ENCODE data around the gene CLK3. TPM values are rescaled to one million over a fixed set of nuclear protein-coding genes. Genes with fewer than 3 reads are reported as not detected.
A peak's percentile ranks its signal among the peaks of the same experiment; 100 is the strongest.

CLK3 gene
- polyA plus RNA-seq (2013) = 68.1 and 72.0 TPM in 2 replicates

GRCh38 chr15:74615508-74616365 is at the start of gene CLK3:
TSS of gene CLK3 (plus strand) at chr15:74615836. CDS start at chr15:74619197, 3,361 bp downstream.
- WGBS (ENCODE audit: extremely low coverage, insufficient coverage, insufficient read length) = no CpG with 5 or more reads among the region's 91 CpGs

GRCh38 chr15:74568594-74568993 is 47.0 kb upstream of the CLK3 start:
- Histone ChIP-seq H4K12ac (ENCODE audit: low read depth, low read length) (no peak overlapping the region), H3K9ac (ENCODE audit: low read length) (no peak overlapping the region), H2AFZ (ENCODE audit: insufficient read depth, low read length, poor library complexity) (no peak overlapping the region), H3K14ac (ENCODE audit: low read length) (no peak overlapping the region), H3K27me3 (ENCODE audit: insufficient read depth, low read length) (no peaks in the 10 kb centered on the region), H3K4me2 (ENCODE audit: low read length) (no peak overlapping the region), H2BK120ac (ENCODE audit: insufficient read depth, low read length, poor library complexity) (no peak overlapping the region), H3K36me3 (ENCODE audit: control insufficient read depth in 1 of 2, insufficient read depth in 2 of 2, low read length in 2 of 2) (peaks cover 11 to 30% of the 10 kb centered on the region in 2 experiments), H3K23ac (ENCODE audit: low read length) (no peak overlapping the region), H4K91ac (ENCODE audit: low read depth, low read length) (no peak overlapping the region), H2BK12ac (ENCODE audit: low read length) (no peak overlapping the region), H3K9me3 (ENCODE audit: insufficient read depth, low read depth, low read length) (no peaks in the 10 kb centered on the region), H3K4me3 (ENCODE audit: low read depth, low read length) (no peak overlapping the region), H4K8ac (ENCODE audit: low read depth, low read length) (no peak overlapping the region), H3K79me1 (ENCODE audit: low read length) (no peaks in the 10 kb centered on the region), H3K79me2 (ENCODE audit: control insufficient read depth, insufficient read depth, low read length, poor library complexity) (peaks cover 1% of the 10 kb centered on the region), H2AK5ac (ENCODE audit: low read length) (no peak overlapping the region), H3K4ac (ENCODE audit: low read depth, low read length) (no peak overlapping the region), H3K27ac (ENCODE audit: low read depth, low read length) (no peak overlapping the region), H3K18ac (ENCODE audit: low read length) (no peak overlapping the region), H3K4me1 (ENCODE audit: control insufficient read depth in 1 of 2, insufficient read depth in 2 of 2, low read length in 2 of 2) (peaks cover 11 to 17% of the 10 kb centered on the region in 2 experiments), H2BK5ac (ENCODE audit: low read depth, low read length, poor library complexity) (no peak overlapping the region)
- WGBS (ENCODE audit: extremely low coverage, insufficient coverage, insufficient read length) = no CpG with 5 or more reads among the region's 1 CpG
- no peak for DNase-seq

More at GRCh38 chr15:74615508-74616365, at the start of gene CLK3:
- Histone ChIP-seq H3K4me3 (ENCODE audit: low read depth, low read length) (peak within 1 kb of the TSS; percentile 93), H3K9ac (ENCODE audit: low read length) (peak within 1 kb of the TSS; percentile 98), H3K27ac (ENCODE audit: low read depth, low read length) (peak within 1 kb of the TSS; percentile 77), H2AK5ac (ENCODE audit: low read length) (peak within 1 kb of the TSS; percentile 78), H3K23ac (ENCODE audit: low read length) (no peak within 1 kb of the TSS), H3K27me3 (ENCODE audit: insufficient read depth, low read length) (no peaks in the 10 kb centered on the region), H3K9me3 (ENCODE audit: insufficient read depth, low read depth, low read length) (no peaks in the 10 kb centered on the region), H3K14ac (ENCODE audit: low read length) (peak within 1 kb of the TSS; percentile 98), H3K4me1 (ENCODE audit: control insufficient read depth in 1 of 2, insufficient read depth in 2 of 2, low read length in 2 of 2) (peaks cover 3 to 8% of the 10 kb centered on the region in 2 experiments), H4K12ac (ENCODE audit: low read depth, low read length) (peak within 1 kb of the TSS; percentile 87), H3K4ac (ENCODE audit: low read depth, low read length) (peak within 1 kb of the TSS; percentile 99), H4K8ac (ENCODE audit: low read depth, low read length) (peak within 1 kb of the TSS; percentile 97), H2BK12ac (ENCODE audit: low read length) (peak within 1 kb of the TSS; percentile 32), H4K91ac (ENCODE audit: low read depth, low read length) (peak within 1 kb of the TSS; percentile 97), H3K79me2 (ENCODE audit: control insufficient read depth, insufficient read depth, low read length, poor library complexity) (peaks cover 25% of the 10 kb centered on the region), H3K4me2 (ENCODE audit: low read length) (peak within 1 kb of the TSS; percentile 96), H2BK5ac (ENCODE audit: low read depth, low read length, poor library complexity) (peak within 1 kb of the TSS; percentile 93), H2BK120ac (ENCODE audit: insufficient read depth, low read length, poor library complexity) (peak within 1 kb of the TSS; percentile 96), H3K18ac (ENCODE audit: low read length) (peak within 1 kb of the TSS; percentile 89), H3K79me1 (ENCODE audit: low read length) (peaks cover 18% of the 10 kb centered on the region), H2AFZ (ENCODE audit: insufficient read depth, low read length, poor library complexity) (peak within 1 kb of the TSS; percentile 92), H3K36me3 (ENCODE audit: control insufficient read depth in 1 of 2, insufficient read depth in 2 of 2, low read length in 2 of 2) (peaks cover 23 to 27% of the 10 kb centered on the region in 2 experiments)
- DNase-seq = peak; percentile 94 to 95

- Histone ChIP-seq H2AFZ (ENCODE audit: insufficient read depth, low read length, poor library complexity) (no peak overlapping the region), H3K23ac (ENCODE audit: low read length) (no peak overlapping the region), H4K12ac (ENCODE audit: low read depth, low read length) (no peak overlapping the region), H3K14ac (ENCODE audit: low read length) (no peak overlapping the region), H4K8ac (ENCODE audit: low read depth, low read length) (no peak overlapping the region), H3K27ac (ENCODE audit: low read depth, low read length) (no peak overlapping the region), H2BK120ac (ENCODE audit: insufficient read depth, low read length, poor library complexity) (no peak overlapping the region), H3K9ac (ENCODE audit: low read length) (no peak overlapping the region), H3K36me3 (ENCODE audit: control insufficient read depth in 1 of 2, insufficient read depth in 2 of 2, low read length in 2 of 2) (peaks cover 17 to 37% of the 10 kb centered on the region in 2 experiments), H2BK5ac (ENCODE audit: low read depth, low read length, poor library complexity) (no peak overlapping the region), H4K91ac (ENCODE audit: low read depth, low read length) (no peak overlapping the region), H3K9me3 (ENCODE audit: insufficient read depth, low read depth, low read length) (no peaks in the 10 kb centered on the region), H3K79me1 (ENCODE audit: low read length) (no peaks in the 10 kb centered on the region), H3K79me2 (ENCODE audit: control insufficient read depth, insufficient read depth, low read length, poor library complexity) (peaks cover 1% of the 10 kb centered on the region), H3K4me3 (ENCODE audit: low read depth, low read length) (no peak overlapping the region), H3K4me2 (ENCODE audit: low read length) (no peak overlapping the region), H3K27me3 (ENCODE audit: insufficient read depth, low read length) (no peaks in the 10 kb centered on the region), H3K4me1 (ENCODE audit: control insufficient read depth in 1 of 2, insufficient read depth in 2 of 2, low read length in 2 of 2) (peaks cover 8 to 17% of the 10 kb centered on the region in 2 experiments), H3K18ac (ENCODE audit: low read length) (no peak overlapping the region), H2BK12ac (ENCODE audit: low read length) (no peak overlapping the region), H2AK5ac (ENCODE audit: low read length) (no peak overlapping the region), H3K4ac (ENCODE audit: low read depth, low read length) (no peak overlapping the region)
- WGBS (ENCODE audit: extremely low coverage, insufficient coverage, insufficient read length) = no CpG with 5 or more reads among the region's 4 CpGs
- peak; percentile 52 to 77 for DNase-seq
Measured at GRCh38 chr15:74569731-74570070, 45.9 kb upstream of the CLK3 start.

- Histone ChIP-seq H3K23ac (ENCODE audit: low read length) (no peak overlapping the region), H2BK12ac (ENCODE audit: low read length) (no peak overlapping the region), H4K12ac (ENCODE audit: low read depth, low read length) (no peak overlapping the region), H3K9ac (ENCODE audit: low read length) (no peak overlapping the region), H3K79me1 (ENCODE audit: low read length) (no peaks in the 10 kb centered on the region), H3K14ac (ENCODE audit: low read length) (no peak overlapping the region), H3K4me3 (ENCODE audit: low read depth, low read length) (no peak overlapping the region), H4K8ac (ENCODE audit: low read depth, low read length) (no peak overlapping the region), H4K91ac (ENCODE audit: low read depth, low read length) (no peak overlapping the region), H3K27ac (ENCODE audit: low read depth, low read length) (no peak overlapping the region), H2AFZ (ENCODE audit: insufficient read depth, low read length, poor library complexity) (no peak overlapping the region), H3K79me2 (ENCODE audit: control insufficient read depth, insufficient read depth, low read length, poor library complexity) (peaks cover 1% of the 10 kb centered on the region), H3K27me3 (ENCODE audit: insufficient read depth, low read length) (no peaks in the 10 kb centered on the region), H3K4ac (ENCODE audit: low read depth, low read length) (no peak overlapping the region), H2AK5ac (ENCODE audit: low read length) (no peak overlapping the region), H3K4me2 (ENCODE audit: low read length) (no peak overlapping the region), H2BK120ac (ENCODE audit: insufficient read depth, low read length, poor library complexity) (no peak overlapping the region), H2BK5ac (ENCODE audit: low read depth, low read length, poor library complexity) (no peak overlapping the region), H3K4me1 (ENCODE audit: control insufficient read depth in 1 of 2, insufficient read depth in 2 of 2, low read length in 2 of 2) (peaks cover 8 to 13% of the 10 kb centered on the region in 2 experiments), H3K9me3 (ENCODE audit: insufficient read depth, low read depth, low read length) (no peaks in the 10 kb centered on the region), H3K36me3 (ENCODE audit: control insufficient read depth in 1 of 2, insufficient read depth in 2 of 2, low read length in 2 of 2) (peaks cover 25 to 50% of the 10 kb centered on the region in 2 experiments), H3K18ac (ENCODE audit: low read length) (no peak overlapping the region)
- WGBS (ENCODE audit: extremely low coverage, insufficient coverage, insufficient read length) = no CpG with 5 or more reads among the region's 3 CpGs
- no peak for DNase-seq
Measured at GRCh38 chr15:74571191-74571590, 44.4 kb upstream of the CLK3 start.
